Spleen (tissue), 7 donors: ENCODE results near the gene PLEKHM3.

ENCODE experiments used
- CTCF ChIP-seq, 11 experiments: fragments of 200-600 bp in 7 of 11; fragments of 450-650 bp in 4 of 11; sonication (generic) in 4 of 11; IDR thresholded peaks in 8 of 11; conservative IDR thresholded peaks in 3 of 11; 1 replicate in 7 of 11; 2 replicates in 4 of 11; pipeline versions ENCODE4 v1.4.0 to v1.8.0; 2016 to 2021; ENCODE audit warnings: antibody characterized with exemption in 11 of 11, inconsistent platforms in 4 of 11, mild to moderate bottlenecking in 1 of 11
- POLR2A ChIP-seq, 3 donors: fragments of 450-650 bp; IDR thresholded peaks; one replicate each; pipeline ENCODE4 v1.5.1; 2017; ENCODE audit warnings: antibody characterized with exemption in 3 of 3, mild to moderate bottlenecking in 1 of 3
- donor health status: DM: no; HTN: no; CAD: no; lungs with moderate emphysema.
- donor health status: DM: no; HTN: no; CAD: no.
- donor health status: DM: no; HTN: no; CAD: no.

GRCh38 chr2:207876842-207877535, 148.3 kb downstream of the PLEKHM3 start:
- TF ChIP-seq CTCF (IDR thresholded peaks at IDR 0.05 in 8 of 11, conservative IDR thresholded peaks at IDR 0.05 in 3 of 11) (no peak), POLR2A (IDR thresholded peaks at IDR 0.05) (no peak)
